Karpas-422 (cell line): ENCODE data around the gene MS4A2. TPM values are rescaled to one million over a fixed set of nuclear protein-coding genes. Genes with fewer than 3 reads are reported as not detected.
"Not testable (repeated sequence)": the region's sequence is repeated elsewhere in the genome, so short reads cannot be mapped to it uniquely, and the experiment has no call there.

ENCODE experiments used
- DNase-seq: peaks from one replicate; pipeline ENCODE4 v3.0.0-alpha.2; 2015
- H2AFZ ChIP-seq: fragments of 200-600 bp; sonication (generic); 2 replicates; pipeline ENCODE4 v1.6.1; 2014; ENCODE audit warnings: antibody characterized with exemption, low read length, mixed read lengths
- H3K27ac ChIP-seq: fragments of 200-600 bp; sonication (generic); 2 replicates; pipeline ENCODE4 v1.5.1; 2014; ENCODE audit warnings: mild to moderate bottlenecking, low read length, moderate library complexity
- H3K27me3 ChIP-seq: fragments of 200-600 bp; sonication (generic); 2 replicates; pipeline ENCODE4 v1.6.1; 2014; ENCODE audit warnings: low read length, mixed read lengths
- H3K36me3 ChIP-seq: fragments of 200-600 bp; sonication (generic); 2 replicates; pipeline ENCODE4 v1.6.1; 2014; ENCODE audit warnings: low read length, mixed read lengths; ENCODE audit not compliant: insufficient read depth
- H3K4me1 ChIP-seq: fragments of 200-600 bp; sonication (generic); 2 replicates; pipeline ENCODE4 v1.6.1; 2014; ENCODE audit warnings: mild to moderate bottlenecking, low read length, mixed read lengths
- H3K4me2 ChIP-seq: fragments of 200-600 bp; sonication (generic); 2 replicates; pipeline ENCODE4 v1.6.1; 2014; ENCODE audit warnings: low read length, low read depth, mild to moderate bottlenecking; ENCODE audit not compliant: poor library complexity, severe bottlenecking
- H3K4me3 ChIP-seq: fragments of 200-600 bp; sonication (generic); 2 replicates; pipeline ENCODE4 v1.5.1; 2014; ENCODE audit warnings: mild to moderate bottlenecking, antibody characterized with exemption, low read length, mixed read lengths
- H3K79me2 ChIP-seq: fragments of 200-600 bp; sonication (generic); 2 replicates; pipeline ENCODE4 v1.6.1; 2014; ENCODE audit warnings: mild to moderate bottlenecking, low read length, mixed read lengths
- H3K9ac ChIP-seq: fragments of 200-600 bp; sonication (generic); 2 replicates; pipeline ENCODE4 v1.6.0; 2014; ENCODE audit warnings: low read length
- H3K9me2 ChIP-seq: fragments of 200-600 bp; sonication (generic), shearing (Covaris generic); replicated peaks from 2 replicates; pipeline ENCODE4 v1.6.0; 2014; ENCODE audit warnings: mild to moderate bottlenecking, low read length, moderate library complexity; ENCODE audit not compliant: insufficient read depth
- H3K9me3 ChIP-seq: fragments of 300-700, 200-600 bp; sonication (generic); 2 replicates; pipeline ENCODE4 v1.6.1; 2014; ENCODE audit warnings: low read length, mixed read lengths
- H4K20me1 ChIP-seq: fragments of 200-600 bp; sonication (generic); 2 replicates; pipeline ENCODE4 v1.6.1; 2014; ENCODE audit warnings: mild to moderate bottlenecking, antibody characterized with exemption, low read length, low read depth; ENCODE audit not compliant: insufficient read depth
- total RNA-seq: library from RNA; depleted of rRNA; stranded (reverse); fragments of >200 nt; shearing (Covaris generic); gene quantifications from 2 replicates; pipeline ENCODE4 v1.2.3, GENCODE V29; 2014; ENCODE audit warnings: low replicate concordance

MS4A2 gene
- total RNA-seq, 1 experiment from 2014 or later, result not detected

- Histone ChIP-seq H2AFZ (no peak overlapping the region), H3K27ac (no peak overlapping the region), H3K9ac (no peak overlapping the region)
These were observed 37.6 kb downstream of the MS4A2 start for GRCh38 chr11:60125956-60126585.

GRCh38 chr11:60127311-60127811, 38.9 kb downstream of the MS4A2 start:
- Histone ChIP-seq H3K9me3 (no peaks in the 10 kb centered on the region), H3K27ac (no peak overlapping the region), H3K9ac (no peak overlapping the region), H3K4me3 (no peak overlapping the region), H3K4me1 (peaks cover 13% of the 10 kb centered on the region), H4K20me1 (no peaks in the 10 kb centered on the region), H3K36me3 (no peaks in the 10 kb centered on the region), H3K9me2 (no peaks in the 10 kb centered on the region), H3K4me2 (no peak overlapping the region), H2AFZ (no peak overlapping the region), H3K27me3 (no peaks in the 10 kb centered on the region), H3K79me2 (no peaks in the 10 kb centered on the region)
- no peak for DNase-seq

More at GRCh38 chr11:60125956-60126585, 37.6 kb downstream of the MS4A2 start:
- H3K4me2 ChIP-seq, result no peak overlapping the region
- no peak for DNase-seq
- no peaks in the 10 kb centered on the region for H3K9me3 ChIP-seq
- no peaks in the 10 kb centered on the region for H4K20me1 ChIP-seq
- no peak overlapping the region for H3K4me3 ChIP-seq
- no peaks in the 10 kb centered on the region for H3K79me2 ChIP-seq
- H3K36me3 ChIP-seq, result no peaks in the 10 kb centered on the region
- no peaks in the 10 kb centered on the region for H3K27me3 ChIP-seq
- peaks cover 13% of the 10 kb centered on the region for H3K4me1 ChIP-seq
- no peaks in the 10 kb centered on the region for H3K9me2 ChIP-seq

GRCh38 chr11:60128376-60128775, 39.9 kb downstream of the MS4A2 start:
- Histone ChIP-seq H3K9me3 (no peaks in the 10 kb centered on the region), H3K79me2 (no peaks in the 10 kb centered on the region), H4K20me1 (no peaks in the 10 kb centered on the region), H2AFZ (no peak overlapping the region), H3K9me2 (no peaks in the 10 kb centered on the region), H3K4me1 (peaks cover 13% of the 10 kb centered on the region), H3K27me3 (no peaks in the 10 kb centered on the region), H3K4me2 (no peak overlapping the region), H3K9ac (no peak overlapping the region), H3K36me3 (no peaks in the 10 kb centered on the region), H3K27ac (no peak overlapping the region), H3K4me3 (no peak overlapping the region)
- DNase-seq, result no peak

- H3K9me2 ChIP-seq, H3K36me3 ChIP-seq, H3K27ac ChIP-seq, DNase-seq, H3K4me3 ChIP-seq, H3K9ac ChIP-seq, H3K9me3 ChIP-seq, H2AFZ ChIP-seq, H3K79me2 ChIP-seq, H3K27me3 ChIP-seq, H3K4me2 ChIP-seq, H4K20me1 ChIP-seq: not testable (repeated sequence)
- H3K4me1 ChIP-seq, result peaks cover 13% of the 10 kb centered on the region
These were observed 40.4 kb downstream of the MS4A2 start for GRCh38 chr11:60128866-60129265.

- H3K27ac ChIP-seq, result no peak overlapping the region
- no peak overlapping the region for H3K9ac ChIP-seq
- peaks cover 12% of the 10 kb centered on the region for H3K4me1 ChIP-seq
- H2AFZ ChIP-seq, result no peak overlapping the region
- H3K27me3 ChIP-seq, result no peaks in the 10 kb centered on the region
- H3K4me2 ChIP-seq, result no peak overlapping the region
- no peaks in the 10 kb centered on the region for H3K9me3 ChIP-seq
- H3K36me3 ChIP-seq, result no peaks in the 10 kb centered on the region
- no peaks in the 10 kb centered on the region for H4K20me1 ChIP-seq
- H3K79me2 ChIP-seq, result no peaks in the 10 kb centered on the region
- DNase-seq, result no peak
- no peaks in the 10 kb centered on the region for H3K9me2 ChIP-seq
- H3K4me3 ChIP-seq, result no peak overlapping the region
These were observed 41.4 kb downstream of the MS4A2 start for GRCh38 chr11:60129853-60130252.

- Histone ChIP-seq H3K79me2 (no peaks in the 10 kb centered on the region), H3K4me2 (no peak overlapping the region), H4K20me1 (no peaks in the 10 kb centered on the region), H3K9me2 (no peaks in the 10 kb centered on the region), H3K36me3 (no peaks in the 10 kb centered on the region), H2AFZ (no peak overlapping the region), H3K4me1 (peaks cover 5% of the 10 kb centered on the region), H3K27ac (no peak overlapping the region), H3K9ac (no peak overlapping the region), H3K4me3 (no peak overlapping the region), H3K9me3 (no peaks in the 10 kb centered on the region), H3K27me3 (no peaks in the 10 kb centered on the region)
- peak; percentile 70 for DNase-seq
These were observed 42.0 kb downstream of the MS4A2 start for GRCh38 chr11:60130496-60130895.

GRCh38 chr11:60131912-60132311, 43.4 kb downstream of the MS4A2 start:
- Histone ChIP-seq H3K36me3 (no peaks in the 10 kb centered on the region), H2AFZ (no peak overlapping the region), H3K4me3 (no peak overlapping the region), H3K9me2 (no peaks in the 10 kb centered on the region), H3K27me3 (no peaks in the 10 kb centered on the region), H3K9ac (no peak overlapping the region), H3K79me2 (no peaks in the 10 kb centered on the region), H4K20me1 (no peaks in the 10 kb centered on the region), H3K4me2 (no peak overlapping the region), H3K27ac (no peak overlapping the region), H3K4me1 (peaks cover 5% of the 10 kb centered on the region), H3K9me3 (no peaks in the 10 kb centered on the region)
- DNase-seq, result no peak

- no peak for DNase-seq
- Histone ChIP-seq H3K36me3 (no peaks in the 10 kb centered on the region), H3K9me2 (no peaks in the 10 kb centered on the region), H3K79me2 (no peaks in the 10 kb centered on the region), H3K9me3 (no peaks in the 10 kb centered on the region), H3K4me1 (peaks cover 5% of the 10 kb centered on the region), H3K4me2 (no peak overlapping the region), H3K27me3 (no peaks in the 10 kb centered on the region), H3K4me3 (no peak overlapping the region), H4K20me1 (no peaks in the 10 kb centered on the region), H3K27ac (no peak overlapping the region), H2AFZ (no peak overlapping the region), H3K9ac (no peak overlapping the region)
These were observed 45.5 kb downstream of the MS4A2 start for GRCh38 chr11:60133917-60134316.
